Endothelial cell of umbilical vein (primary cell): ENCODE measurements around the gene CMTM6. TPM values are rescaled to one million over a fixed set of nuclear protein-coding genes. Genes with fewer than 3 reads are reported as not detected.

ENCODE experiments used
- Bru-seq: library from RNA; stranded (reverse); fragments of 400-500 nt; gene quantifications from one replicate; lab custom pipeline; 2021; lab: Mats Ljungman, UMichigan
- BruChase-seq, 2 experiments: library from RNA; stranded (reverse); fragments of 400-500 nt; gene quantifications; one replicate each; lab custom pipeline; 2021; lab: Mats Ljungman, UMichigan
- BruUV-seq: library from RNA; stranded (reverse); fragments of 400-500 nt; replicated peaks from 2 replicates; lab custom pipeline; 2021; lab: Mats Ljungman, UMichigan
- CTCF ChIA-PET: fragments of 300-600, 350-600 bp; sonication (Branson Sonifier 250); formaldehyde crosslinking; loops from one replicate; lab custom pipeline; 2021; ENCODE audit warnings: antibody characterized with exemption, inconsistent platforms; lab: Charles Lee
- POLR2A ChIA-PET: fragments of 300-600, 350-600 bp; sonication (Branson Sonifier 250); formaldehyde crosslinking; loops from one replicate; lab custom pipeline; 2021; ENCODE audit warnings: antibody characterized with exemption, inconsistent platforms; lab: Charles Lee
- DNase-seq: peaks from one replicate; pipeline ENCODE4 v3.0.0-alpha.2; 2011; ENCODE audit warnings: low read depth, low spot score
- FAIRE-seq: peaks from 2 replicates; lab custom pipeline; 2011; peaks lifted over from hg19 to GRCh38; lab: Jason Lieb, UNC
- H2AFZ ChIP-seq: 2 replicates; pipeline ENCODE4 v1.6.0; 2012; ENCODE audit warnings: low read depth, low read length, control low read depth, inconsistent platforms
- H3K27ac ChIP-seq: 2 replicates; pipeline ENCODE4 v1.5.1; 2011; ENCODE audit warnings: low read depth, mild to moderate bottlenecking, control low read depth, low read length, moderate library complexity; ENCODE audit not compliant: insufficient read depth
- H3K27me3 ChIP-seq, 2 experiments: 2 replicates each; pipeline versions ENCODE4 v1.6.0 to v1.6.1; 2011; ENCODE audit warnings: low read length in 2 of 2, mixed read lengths in 1 of 2; ENCODE audit not compliant: control insufficient read depth in 2 of 2, insufficient read depth in 2 of 2
- H3K36me3 ChIP-seq, 2 experiments: 2 replicates in 1 of 2; 3 replicates in 1 of 2; pipeline ENCODE4 v1.5.1; 2011; ENCODE audit warnings: low read length in 2 of 2, mild to moderate bottlenecking in 1 of 2, moderate library complexity in 1 of 2; ENCODE audit not compliant: control insufficient read depth in 2 of 2, insufficient read depth in 2 of 2; ENCODE audit errors: extremely low read depth in 1 of 2
- H3K4me1 ChIP-seq: 3 replicates; pipeline ENCODE4 v1.5.1; 2011; ENCODE audit warnings: mild to moderate bottlenecking, low read length; ENCODE audit not compliant: control insufficient read depth, insufficient read depth; ENCODE audit errors: extremely low read depth
- H3K4me2 ChIP-seq: 2 replicates; pipeline ENCODE4 v1.6.1; 2011; ENCODE audit warnings: low read length, control low read depth, mixed read lengths; ENCODE audit not compliant: insufficient read depth
- H3K4me3 ChIP-seq, 3 experiments: fragments of 200-600 bp in 1 of 3; sonication (generic), shearing (Covaris generic) in 1 of 3; replicated peaks in 1 of 3; 2 replicates each; pipeline ENCODE4 v1.5.1; 2011 to 2016; ENCODE audit warnings: control low read depth in 3 of 3, low read length in 3 of 3, mild to moderate bottlenecking in 2 of 3, inconsistent platforms in 1 of 3, low read depth in 1 of 3, moderate library complexity in 1 of 3; ENCODE audit not compliant: insufficient read depth in 1 of 3
- H3K79me2 ChIP-seq: 2 replicates; pipeline ENCODE4 v1.6.0; 2012; ENCODE audit warnings: low read length, inconsistent platforms; ENCODE audit not compliant: control insufficient read depth, insufficient read depth
- H3K9ac ChIP-seq: replicated peaks from 2 replicates; pipeline ENCODE3; 2011; ENCODE audit warnings: low read length, control low read depth; ENCODE audit not compliant: insufficient read depth; ENCODE audit errors: extremely low read depth
- H3K9me1 ChIP-seq: replicated peaks from 3 replicates; pipeline ENCODE4 v1.6.0; 2011; ENCODE audit warnings: mild to moderate bottlenecking, low read length; ENCODE audit not compliant: control insufficient read depth, insufficient read depth; ENCODE audit errors: extremely low read depth
- H3K9me3 ChIP-seq: replicated peaks from 2 replicates; pipeline ENCODE4 v1.5.1; 2012; ENCODE audit warnings: low read length, inconsistent platforms; ENCODE audit not compliant: control insufficient read depth, insufficient read depth
- H4K20me1 ChIP-seq: replicated peaks from 2 replicates; pipeline ENCODE3; 2011; ENCODE audit warnings: mild to moderate bottlenecking, low read length; ENCODE audit not compliant: control insufficient read depth, insufficient read depth; ENCODE audit errors: extremely low read depth
- POLR2A ChIP-seq: IDR thresholded peaks from 2 replicates; pipeline ENCODE4 v1.6.1; 2012; ENCODE audit warnings: low read depth, mild to moderate bottlenecking, control low read depth, low read length
- POLR2AphosphoS5 ChIP-seq: IDR thresholded peaks from 2 replicates; pipeline ENCODE4 v1.6.1; 2012; ENCODE audit warnings: low read depth, mild to moderate bottlenecking, control low read depth, low read length, moderate library complexity; ENCODE audit not compliant: insufficient read depth
- dilution Hi-C: fragments of 300-500 bp; cut with MboI; formaldehyde crosslinking; loops from one replicate; pipeline ENCODE4 v1.15.0; 2019; ENCODE audit warnings: low sequenced_read_pairs; ENCODE audit not compliant: extremely low pct_ligation_motif_present
- intact Hi-C: fragments of 100-400 bp; cut with micrococcal nuclease; formaldehyde crosslinking; loops from one replicate; pipeline ENCODE4 v1.10.0; 2022
- long read RNA-seq: library from polyadenylated mRNA; stranded (forward); transcript quantifications from one replicate; pipeline ENCODE4 v2.0.0, GENCODE V29; 2021
- polyA minus RNA-seq, 3 experiments: library from RNA; depleted of rRNA, polyadenylated mRNA; stranded (reverse); fragments of >200 nt; gene quantifications; 1 replicate in 1 of 3; 2 replicates in 2 of 3; pipeline ENCODE4 v1.2.3, GENCODE V29; 2011
- polyA plus RNA-seq, 4 experiments: library from polyadenylated mRNA; depleted of rRNA in 3 of 4; stranded (reverse) in 3 of 4; unstranded in 1 of 4; fragments of >200 nt; gene quantifications; 2 replicates each; pipeline versions ENCODE4 v1.2.1 to v1.2.3, GENCODE V29; 2011 to 2012; ENCODE audit warnings: missing spikeins in 1 of 4
- total RNA-seq: library from RNA; stranded (reverse); gene quantifications from 2 replicates; pipeline ENCODE4 v1.2.3, GENCODE V29; 2021
- TF ChIP-seq, protein P1 (sequence below), 2 donors: IDR thresholded peaks; 1 replicate in 1 of 2; 2 replicates in 1 of 2; pipeline ENCODE4 v1.5.1; 2011; ENCODE audit warnings: low read length in 2 of 2, mild to moderate bottlenecking in 2 of 2, moderate library complexity in 2 of 2, control low read depth in 1 of 2, inconsistent platforms in 1 of 2, low read depth in 1 of 2; ENCODE audit not compliant: insufficient read depth in 1 of 2; ENCODE audit errors: extremely low read depth in 1 of 2

CMTM6 gene, protein sequence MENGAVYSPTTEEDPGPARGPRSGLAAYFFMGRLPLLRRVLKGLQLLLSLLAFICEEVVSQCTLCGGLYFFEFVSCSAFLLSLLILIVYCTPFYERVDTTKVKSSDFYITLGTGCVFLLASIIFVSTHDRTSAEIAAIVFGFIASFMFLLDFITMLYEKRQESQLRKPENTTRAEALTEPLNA
- total RNA-seq, result 54.0 and 56.3 TPM in 2 replicates
- 25.9 and 38.0 TPM in 2 replicates for polyA plus RNA-seq
- 29.6 and 31.2 TPM in 2 replicates for polyA plus RNA-seq (2011; cell fraction: cytosol; rRNA removed)
- polyA plus RNA-seq (2011; cell fraction: nucleus; rRNA removed), result 14.9 and 15.9 TPM in 2 replicates
- 34.1 and 51.5 TPM in 2 replicates for polyA plus RNA-seq (2012)
- 43.9 and 48.2 TPM in 2 replicates for polyA minus RNA-seq
- 10.8 TPM for polyA minus RNA-seq (2011; cell fraction: cytosol; rRNA and poly(A)+ RNA removed)
- polyA minus RNA-seq (2011; cell fraction: nucleus; rRNA and poly(A)+ RNA removed), result 13.6 and 17.4 TPM in 2 replicates
- Bru-seq, nascent RNA, result percentile 87 among the genes with signal in this experiment
- BruChase-seq, experiment 1, labeled RNA remaining after a 6-hour chase, result percentile 98 among the genes with signal in this experiment
- percentile 92 among the genes with signal in this experiment for BruChase-seq, experiment 2, labeled RNA remaining after a 2-hour chase
- long read RNA-seq, transcript CMTM6-201 (4 exons, 3,863 nt), result major isoform, 312 of 330 reads
- long read RNA-seq, partial matches to known transcripts, result 1 of 330 reads
- long read RNA-seq, other reads (novel, unspliced or antisense), result 16 of 330 reads

DNA sequence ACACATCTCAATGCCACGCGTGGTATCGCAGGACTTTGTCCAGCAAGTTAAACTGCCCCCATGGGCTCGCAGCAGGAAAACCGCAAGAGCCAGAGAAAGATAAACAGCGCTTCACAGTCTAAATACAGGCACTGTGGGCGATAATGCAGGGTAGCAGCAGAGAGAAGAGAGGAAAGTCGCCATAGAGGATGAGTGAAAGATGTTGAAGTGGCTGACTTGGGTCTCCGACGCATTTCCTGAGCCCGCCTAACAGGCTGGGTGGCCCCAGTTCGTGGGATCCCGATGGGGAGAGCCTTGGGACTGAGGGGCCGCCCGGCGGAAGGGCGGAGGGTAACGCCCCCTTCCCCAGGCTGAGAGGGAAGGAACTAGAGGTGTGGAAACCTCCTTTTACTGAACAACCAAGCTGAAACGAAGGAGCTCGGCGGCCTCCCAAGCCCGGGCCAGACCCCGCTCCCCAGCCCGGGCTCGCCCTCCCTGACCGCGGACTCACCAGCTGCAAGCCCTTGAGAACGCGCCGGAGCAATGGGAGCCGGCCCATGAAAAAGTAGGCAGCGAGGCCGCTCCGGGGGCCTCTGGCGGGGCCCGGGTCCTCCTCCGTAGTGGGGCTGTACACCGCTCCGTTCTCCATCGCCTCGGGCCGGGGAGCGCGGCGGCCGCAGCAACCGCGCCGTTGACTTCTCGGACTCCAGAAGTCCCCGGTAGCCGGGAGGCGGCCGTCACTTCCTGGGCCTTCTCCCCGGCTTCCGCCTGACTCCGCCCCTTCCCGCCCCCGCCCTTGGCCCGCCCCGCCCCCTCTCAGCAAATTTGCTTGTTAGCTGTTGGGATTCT, at the start of gene CMTM6:
CMTM6 (minus strand) TSS at position 735 of the 828 bp plus-strand sequence; CDS start at position 628, 107 bp downstream.
- H3K79me2 ChIP-seq, result peaks cover 26% of the 10 kb centered on the region
- CTCF ChIA-PET, result interaction anchor here (1.0 to 3.9 kb wide), 5 partner anchors 9 to 128 kb away, joined by 3 to 13 read pairs (median 3); no protein-coding TSS in a partner anchor
- peaks cover 19% of the 10 kb centered on the region for H3K4me1 ChIP-seq
- peak within 1 kb of the TSS; percentile 94 for H3K9ac ChIP-seq
- H3K4me2 ChIP-seq, result peak within 1 kb of the TSS; percentile 97
- no TSS peak for BruUV-seq
- H2AFZ ChIP-seq, result peak within 1 kb of the TSS; percentile 100
- peak; percentile 78 for DNase-seq
- POLR2A ChIA-PET, result interaction anchor here (0.6 to 1.3 kb wide), 2 partner anchors 183 to 199 kb away, joined by 3 read pairs; partner anchors contain the start of gene CNOT10
- TF ChIP-seq POLR2AphosphoS5 (peak; percentile 66), POLR2A (peak; percentile 78)
- TF ChIP-seq, protein P1, sequence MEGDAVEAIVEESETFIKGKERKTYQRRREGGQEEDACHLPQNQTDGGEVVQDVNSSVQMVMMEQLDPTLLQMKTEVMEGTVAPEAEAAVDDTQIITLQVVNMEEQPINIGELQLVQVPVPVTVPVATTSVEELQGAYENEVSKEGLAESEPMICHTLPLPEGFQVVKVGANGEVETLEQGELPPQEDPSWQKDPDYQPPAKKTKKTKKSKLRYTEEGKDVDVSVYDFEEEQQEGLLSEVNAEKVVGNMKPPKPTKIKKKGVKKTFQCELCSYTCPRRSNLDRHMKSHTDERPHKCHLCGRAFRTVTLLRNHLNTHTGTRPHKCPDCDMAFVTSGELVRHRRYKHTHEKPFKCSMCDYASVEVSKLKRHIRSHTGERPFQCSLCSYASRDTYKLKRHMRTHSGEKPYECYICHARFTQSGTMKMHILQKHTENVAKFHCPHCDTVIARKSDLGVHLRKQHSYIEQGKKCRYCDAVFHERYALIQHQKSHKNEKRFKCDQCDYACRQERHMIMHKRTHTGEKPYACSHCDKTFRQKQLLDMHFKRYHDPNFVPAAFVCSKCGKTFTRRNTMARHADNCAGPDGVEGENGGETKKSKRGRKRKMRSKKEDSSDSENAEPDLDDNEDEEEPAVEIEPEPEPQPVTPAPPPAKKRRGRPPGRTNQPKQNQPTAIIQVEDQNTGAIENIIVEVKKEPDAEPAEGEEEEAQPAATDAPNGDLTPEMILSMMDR (IDR thresholded peaks at IDR 0.05; ENCODE audit: extremely low read depth in 1 of 2, insufficient read depth in 1 of 2, low read depth in 1 of 2, low read length in 2 of 2), result no peak
- peak within 1 kb of the TSS; percentile 87 for H3K27ac ChIP-seq
- no peaks in the 10 kb centered on the region for H4K20me1 ChIP-seq
- H3K36me3 ChIP-seq, result no peaks in the 10 kb centered on the region
- dilution Hi-C loops, result no loop called here
- intact Hi-C loops, result loop anchor here (1.0 to 2.0 kb wide), 3 partner anchors 32 to 325 kb away; partner anchors contain the start of gene DYNC1LI1
- FAIRE-seq, result peak; percentile 71
- H3K4me3 ChIP-seq, result peak within 1 kb of the TSS; percentile 72 to 89 (median 81)
- no peaks in the 10 kb centered on the region for H3K9me3 ChIP-seq
- no peaks in the 10 kb centered on the region for H3K9me1 ChIP-seq
- H3K27me3 ChIP-seq, result no peaks in the 10 kb centered on the region
